Stimulated activated memory B cell treated with anti-CD40 and anti-IgM and Interleukin-4, amounts not matched to agents 10 μg/mL and 1 μg/mL and 100 μg/mL, for 72 hours (primary cell): Measurements from ENCODE around the gene TES.

Experiments used
- ATAC-seq: fragments of 150-1000 bp; cut with Tn5 transposase; 2 replicates; pipeline ENCODE4 v1.10.0; 2021
- H3K27ac Mint-ChIP-seq: one replicate; pipeline ENCODE4 v1.8.0; 2022; ENCODE audit warnings: mild to moderate bottlenecking, mixed read lengths
- H3K27me3 Mint-ChIP-seq: one replicate; pipeline ENCODE4 v1.8.0; 2022; ENCODE audit warnings: mixed read lengths
- H3K36me3 Mint-ChIP-seq: one replicate; pipeline ENCODE4 v1.8.0; 2022; ENCODE audit warnings: mixed read lengths
- H3K4me1 Mint-ChIP-seq: one replicate; pipeline ENCODE4 v1.8.0; 2022; ENCODE audit warnings: mixed read lengths
- H3K4me3 Mint-ChIP-seq: one replicate; pipeline ENCODE4 v1.8.0; 2022; ENCODE audit warnings: mild to moderate bottlenecking, moderate library complexity, mixed read lengths
- H3K9me3 Mint-ChIP-seq: one replicate; pipeline ENCODE4 v1.8.0; 2022; ENCODE audit warnings: mixed read lengths

Gene TES

DNA sequence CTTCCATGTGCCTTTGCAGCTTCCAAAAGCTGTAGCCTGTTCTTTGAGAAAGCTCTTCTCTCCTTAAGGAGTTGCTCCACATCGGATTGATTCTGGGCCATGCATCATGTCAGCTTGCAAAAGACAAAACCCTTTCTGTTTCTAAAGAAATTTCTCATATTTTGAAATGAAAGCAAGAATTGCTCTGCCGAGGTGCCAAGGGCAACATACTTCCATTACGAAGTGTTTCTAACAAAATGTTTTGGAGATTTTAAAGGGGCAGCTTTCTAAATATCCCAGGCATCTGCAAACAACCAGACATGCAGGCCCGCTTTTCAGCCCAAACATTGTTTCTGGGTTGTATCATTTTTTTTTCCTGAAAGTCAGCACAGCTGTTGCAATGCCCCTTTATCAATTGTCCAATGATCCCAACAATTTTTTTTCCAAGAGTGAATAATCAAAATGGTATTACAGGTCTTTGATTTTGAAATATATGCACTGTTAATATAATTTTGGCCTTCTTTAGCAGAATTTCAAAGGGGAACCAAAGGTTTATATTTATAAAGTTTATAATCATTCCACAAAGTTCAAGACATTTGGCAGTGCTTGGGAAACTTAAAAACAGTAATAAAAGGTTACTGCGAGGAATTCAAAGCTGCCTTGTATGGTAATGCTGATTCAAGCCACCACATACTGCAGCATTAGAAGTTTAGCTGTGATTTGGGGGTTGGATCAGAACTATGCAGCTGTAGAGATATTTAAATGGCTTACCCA, 61.0 kb downstream of the TES start:
- H3K9me3 Mint-ChIP-seq: no peaks in the 10 kb centered on the region
- no peak for ATAC-seq
- H3K27me3 Mint-ChIP-seq: peaks cover 17% of the 10 kb centered on the region
- H3K27ac Mint-ChIP-seq: no peak overlapping the region
- H3K36me3 Mint-ChIP-seq: no peaks in the 10 kb centered on the region
- H3K4me3 Mint-ChIP-seq: no peak overlapping the region
- no peaks in the 10 kb centered on the region for H3K4me1 Mint-ChIP-seq

DNA sequence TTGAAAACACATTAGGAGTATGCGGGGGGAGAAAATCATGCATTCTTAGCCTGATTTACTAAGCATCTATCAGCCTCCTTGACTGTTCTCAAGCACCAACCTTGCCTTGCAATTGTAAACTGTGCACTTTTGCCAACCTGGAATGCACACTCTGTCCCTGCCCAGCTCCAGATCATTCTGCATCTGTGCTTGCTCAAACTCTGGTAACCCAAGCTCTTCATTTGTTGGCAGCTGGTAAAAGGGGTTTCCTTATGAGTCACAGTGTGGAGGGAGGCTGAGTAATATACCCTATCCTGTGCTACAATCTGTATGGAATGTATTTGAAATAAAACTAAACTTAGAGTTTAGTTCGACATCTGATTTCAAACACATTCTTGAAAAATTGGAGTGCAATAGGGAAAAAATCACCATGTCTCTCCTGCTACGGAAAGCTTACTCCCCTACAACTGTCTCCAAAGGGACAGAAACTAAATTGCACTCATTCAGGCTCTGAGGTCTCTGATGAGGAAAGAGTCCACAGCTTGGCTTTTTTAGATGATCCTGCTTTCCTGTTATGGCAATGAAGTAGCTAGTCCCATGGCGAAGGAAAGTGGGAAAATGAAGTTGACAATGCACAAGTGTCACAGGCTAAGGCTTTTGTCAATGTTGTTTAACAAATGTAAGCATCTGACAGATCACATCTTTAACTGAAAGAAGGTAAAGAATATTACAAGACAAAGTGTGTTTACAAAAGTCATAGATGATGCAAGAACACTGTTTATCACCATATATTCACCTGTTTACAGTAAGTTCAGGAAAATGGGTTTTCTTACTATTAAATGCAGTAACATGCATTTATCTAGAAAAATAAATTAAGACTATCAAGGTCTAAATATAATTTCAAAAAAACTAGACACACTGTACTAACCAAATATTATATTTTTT, 61.9 kb downstream of the TES start:
- no peak overlapping the region for H3K27ac Mint-ChIP-seq
- no peaks in the 10 kb centered on the region for H3K4me1 Mint-ChIP-seq
- no peaks in the 10 kb centered on the region for H3K36me3 Mint-ChIP-seq
- peaks cover 10% of the 10 kb centered on the region for H3K27me3 Mint-ChIP-seq
- no peak overlapping the region for H3K4me3 Mint-ChIP-seq
- H3K9me3 Mint-ChIP-seq: no peaks in the 10 kb centered on the region
- no peak for ATAC-seq

DNA sequence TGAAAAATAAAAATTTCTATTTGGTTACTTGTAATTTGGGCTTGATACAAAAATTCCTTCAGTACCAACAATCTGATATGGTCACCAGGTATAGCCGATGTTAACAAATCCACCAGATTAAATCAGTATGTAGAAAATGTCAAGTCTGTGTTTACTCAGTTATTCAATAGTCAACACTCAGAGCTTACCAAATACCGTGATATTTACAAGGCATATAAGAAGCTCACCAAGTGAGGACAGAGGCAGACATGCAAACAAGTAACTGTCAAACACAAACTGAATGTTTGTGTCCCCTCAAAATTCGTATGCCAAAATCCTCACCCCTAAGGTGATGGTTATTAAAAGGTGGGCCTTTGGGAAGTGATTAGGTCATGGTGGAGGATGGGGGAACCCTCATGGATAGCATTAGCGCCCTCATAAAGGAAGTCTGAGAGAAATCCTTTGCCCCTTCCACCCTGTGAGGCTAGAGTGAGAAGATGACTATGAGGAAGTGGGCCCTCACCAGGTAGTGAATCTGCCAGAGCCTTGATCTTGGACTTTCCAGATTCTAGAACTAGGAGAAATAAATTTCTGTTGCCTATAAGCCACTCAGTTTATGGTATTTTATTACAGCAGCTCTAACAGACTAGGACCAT, 63.1 kb downstream of the TES start:
- ATAC-seq: no peak
- Mint-ChIP-seq H3K27ac (no peak overlapping the region), H3K9me3 (no peaks in the 10 kb centered on the region), H3K4me1 (no peaks in the 10 kb centered on the region), H3K27me3 (peaks cover 4% of the 10 kb centered on the region), H3K4me3 (no peak overlapping the region), H3K36me3 (no peaks in the 10 kb centered on the region)

DNA sequence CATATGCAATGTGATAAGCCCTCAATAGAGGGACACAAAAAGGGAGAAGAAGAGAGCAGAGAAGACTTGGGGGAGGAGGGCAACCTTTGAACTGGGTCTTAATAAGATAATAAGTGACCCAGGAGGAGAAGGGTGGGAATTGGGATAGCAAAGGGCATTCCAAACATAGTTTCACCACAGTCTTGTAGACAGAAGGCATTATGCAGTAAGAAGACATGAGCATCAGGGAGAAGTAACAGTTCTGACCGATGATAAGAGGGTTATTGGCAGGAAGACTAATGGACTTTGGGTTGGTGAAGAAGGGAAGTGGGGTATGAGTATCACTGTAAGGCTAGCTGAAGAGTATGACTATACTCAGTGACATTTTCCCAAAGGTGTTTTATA, 63.6 kb downstream of the TES start:
- no peaks in the 10 kb centered on the region for H3K9me3 Mint-ChIP-seq
- no peaks in the 10 kb centered on the region for H3K4me1 Mint-ChIP-seq
- H3K36me3 Mint-ChIP-seq: no peaks in the 10 kb centered on the region
- no peak overlapping the region for H3K4me3 Mint-ChIP-seq
- H3K27me3 Mint-ChIP-seq: no peaks in the 10 kb centered on the region
- no peak overlapping the region for H3K27ac Mint-ChIP-seq
- no peak for ATAC-seq

DNA sequence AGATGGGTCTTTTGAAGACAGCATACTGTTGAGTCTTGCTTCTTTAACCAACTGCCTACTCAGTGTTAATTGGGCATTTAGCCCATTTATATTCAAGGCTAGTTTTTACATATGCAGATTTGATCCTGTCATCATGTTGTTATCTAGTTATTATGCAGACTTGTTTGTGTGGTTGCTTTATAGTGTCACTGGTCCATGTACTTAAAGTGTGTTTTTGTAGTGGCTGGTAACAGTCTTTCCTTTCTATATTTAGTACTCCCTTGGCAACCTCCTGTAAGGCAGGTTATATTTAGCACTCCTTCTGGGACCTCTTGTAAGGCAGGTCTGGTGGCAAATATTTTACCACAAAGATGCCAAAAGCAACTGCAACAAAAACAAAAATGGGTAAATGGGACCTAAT, 66.7 kb downstream of the TES start:
- Mint-ChIP-seq H3K27ac (no peak overlapping the region), H3K4me1 (no peaks in the 10 kb centered on the region), H3K27me3 (no peaks in the 10 kb centered on the region), H3K9me3 (no peaks in the 10 kb centered on the region), H3K4me3 (no peak overlapping the region), H3K36me3 (no peaks in the 10 kb centered on the region)
- no peak for ATAC-seq

DNA sequence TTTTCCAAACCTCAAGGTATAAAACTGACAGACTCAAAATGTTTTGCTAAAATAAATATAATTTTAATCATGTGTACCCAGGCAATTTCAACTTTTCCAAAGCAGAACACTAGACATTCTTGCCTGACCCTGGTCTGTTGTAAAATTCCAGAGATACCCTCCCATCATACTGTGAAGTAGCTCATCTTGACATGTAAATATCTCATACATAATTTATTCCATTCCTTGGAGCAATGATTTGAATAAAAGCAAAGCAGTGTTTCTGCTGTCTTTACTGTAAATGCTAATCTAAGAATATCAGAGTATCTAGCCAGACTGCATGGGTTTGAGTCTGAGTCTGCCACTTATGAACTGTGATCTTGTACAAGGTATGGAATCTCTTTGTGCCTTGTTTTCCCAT, 68.9 kb downstream of the TES start:
- H3K4me1 Mint-ChIP-seq: no peaks in the 10 kb centered on the region
- H3K27ac Mint-ChIP-seq: no peak overlapping the region
- ATAC-seq: no peak
- H3K27me3 Mint-ChIP-seq: no peaks in the 10 kb centered on the region
- no peaks in the 10 kb centered on the region for H3K36me3 Mint-ChIP-seq
- no peak overlapping the region for H3K4me3 Mint-ChIP-seq
- H3K9me3 Mint-ChIP-seq: no peaks in the 10 kb centered on the region

DNA sequence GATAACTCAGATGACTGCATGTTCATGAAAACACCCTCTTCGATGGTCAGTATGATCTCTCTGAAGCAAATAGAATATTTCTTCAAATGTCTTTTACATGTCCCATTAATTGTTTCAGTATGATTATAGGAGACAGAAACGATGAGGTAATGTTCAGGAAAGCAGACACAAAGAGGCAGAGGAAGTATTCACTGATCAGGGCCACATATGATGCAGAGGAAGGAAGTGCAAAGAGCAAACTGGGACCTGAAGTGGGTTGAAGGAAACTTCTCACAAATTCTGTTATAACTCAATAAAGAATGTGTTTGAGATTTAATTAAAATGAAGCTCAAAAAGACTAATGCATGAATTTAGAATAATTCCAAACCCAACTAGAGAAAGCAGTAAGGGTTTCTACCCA, 70.5 kb downstream of the TES start:
- Mint-ChIP-seq H3K4me3 (no peak overlapping the region), H3K4me1 (no peaks in the 10 kb centered on the region), H3K27me3 (no peaks in the 10 kb centered on the region), H3K9me3 (no peaks in the 10 kb centered on the region), H3K27ac (no peak overlapping the region), H3K36me3 (no peaks in the 10 kb centered on the region)
- ATAC-seq: no peak

DNA sequence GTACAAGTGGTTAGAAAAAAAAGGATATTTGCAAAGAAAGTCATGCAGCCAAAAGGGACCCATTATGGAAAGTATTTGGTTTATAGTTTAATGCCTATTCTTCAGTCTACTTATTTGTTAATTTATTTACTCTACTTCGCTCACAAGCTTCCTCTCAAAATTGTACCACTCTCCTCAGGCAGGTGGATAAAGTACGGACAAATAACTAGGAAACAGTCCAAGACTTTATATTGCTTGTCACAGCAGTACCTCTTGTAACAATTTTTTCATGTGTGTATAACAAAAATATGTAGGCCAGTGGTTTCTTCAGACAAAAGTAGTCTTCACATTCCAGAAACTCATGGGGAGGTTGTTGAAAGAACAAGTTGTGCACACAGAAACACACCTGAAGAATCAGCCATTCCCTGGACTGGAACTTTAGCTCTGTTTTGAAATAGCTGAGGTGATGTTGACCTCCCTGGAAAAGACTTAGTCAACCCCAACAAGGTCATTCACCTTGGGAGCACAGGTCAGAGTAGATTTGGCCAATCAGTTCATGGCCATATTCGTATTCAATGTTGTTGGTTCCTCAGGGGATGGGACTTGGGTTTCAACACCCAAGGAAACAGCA, 73.4 kb downstream of the TES start:
- Mint-ChIP-seq H3K36me3 (no peaks in the 10 kb centered on the region), H3K27me3 (no peaks in the 10 kb centered on the region), H3K27ac (no peak overlapping the region), H3K9me3 (no peaks in the 10 kb centered on the region), H3K4me1 (no peaks in the 10 kb centered on the region), H3K4me3 (no peak overlapping the region)
- ATAC-seq: no peak

DNA sequence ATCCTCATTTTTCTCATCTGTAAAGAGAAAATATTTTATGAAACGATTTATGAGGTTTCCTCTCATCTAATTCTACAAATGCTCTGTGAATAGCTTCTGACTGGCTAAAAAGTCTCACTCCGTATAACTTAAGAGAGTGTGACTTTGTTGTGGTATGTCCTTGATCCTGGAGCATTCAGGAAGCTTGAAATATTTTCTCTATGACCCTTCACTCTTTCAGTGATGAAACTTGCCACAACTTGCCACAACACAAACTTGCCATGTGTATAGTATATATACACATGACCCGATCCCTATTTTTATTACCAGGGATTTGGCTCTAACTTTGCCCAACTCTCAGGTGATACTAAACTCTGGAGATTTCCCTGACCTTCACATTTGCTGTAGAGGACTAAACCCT, 74.1 kb downstream of the TES start:
- H3K9me3 Mint-ChIP-seq: no peaks in the 10 kb centered on the region
- no peaks in the 10 kb centered on the region for H3K27me3 Mint-ChIP-seq
- H3K4me1 Mint-ChIP-seq: no peaks in the 10 kb centered on the region
- no peak for ATAC-seq
- no peak overlapping the region for H3K27ac Mint-ChIP-seq
- no peaks in the 10 kb centered on the region for H3K36me3 Mint-ChIP-seq
- H3K4me3 Mint-ChIP-seq: no peak overlapping the region

DNA sequence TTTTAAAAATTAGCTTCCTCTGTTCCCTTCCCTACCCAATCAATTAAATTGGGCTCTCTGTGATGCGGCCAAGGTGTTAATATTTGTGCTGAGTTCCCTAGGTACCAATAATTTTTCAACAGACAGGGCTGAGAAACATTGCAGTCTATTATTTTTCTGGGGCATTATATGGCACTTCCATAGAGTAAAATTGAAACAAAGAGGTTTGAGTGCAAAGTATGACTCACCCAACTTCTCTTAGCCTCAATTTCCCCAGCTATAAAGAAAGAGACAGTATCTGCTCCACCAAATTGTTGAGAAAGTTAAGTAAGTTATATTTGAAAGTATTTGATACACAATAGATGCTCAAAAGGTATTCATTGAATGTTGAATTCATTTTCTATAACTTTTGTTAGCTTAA, 74.9 kb downstream of the TES start:
- Mint-ChIP-seq H3K4me1 (no peaks in the 10 kb centered on the region), H3K36me3 (no peaks in the 10 kb centered on the region), H3K27ac (no peak overlapping the region), H3K9me3 (no peaks in the 10 kb centered on the region), H3K27me3 (no peaks in the 10 kb centered on the region), H3K4me3 (no peak overlapping the region)
- ATAC-seq: no peak

DNA sequence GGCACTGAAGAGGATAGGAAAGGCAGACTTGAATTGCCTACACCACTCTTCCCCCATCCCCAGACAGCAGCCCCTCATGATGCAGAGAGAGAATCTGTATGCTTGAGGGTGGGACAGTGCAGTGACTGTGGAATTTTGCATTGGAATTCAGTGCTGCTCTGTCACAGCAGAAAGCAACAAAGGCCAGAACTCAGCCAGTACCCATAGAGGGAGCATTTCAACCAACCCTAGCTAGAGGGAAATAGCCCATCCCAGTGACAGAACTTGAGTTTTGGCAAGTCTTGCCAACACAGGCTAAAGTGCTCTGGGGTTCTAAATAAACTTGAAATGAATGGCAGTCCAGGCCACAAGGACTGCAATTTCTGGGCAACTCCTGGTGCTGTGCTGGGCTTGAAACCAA, 80.4 kb downstream of the TES start:
- ATAC-seq: no peak
- Mint-ChIP-seq H3K4me3 (no peak overlapping the region), H3K36me3 (peaks cover 13% of the 10 kb centered on the region), H3K9me3 (peaks cover 18% of the 10 kb centered on the region), H3K4me1 (no peaks in the 10 kb centered on the region), H3K27ac (no peak overlapping the region), H3K27me3 (peaks cover 49% of the 10 kb centered on the region)

DNA sequence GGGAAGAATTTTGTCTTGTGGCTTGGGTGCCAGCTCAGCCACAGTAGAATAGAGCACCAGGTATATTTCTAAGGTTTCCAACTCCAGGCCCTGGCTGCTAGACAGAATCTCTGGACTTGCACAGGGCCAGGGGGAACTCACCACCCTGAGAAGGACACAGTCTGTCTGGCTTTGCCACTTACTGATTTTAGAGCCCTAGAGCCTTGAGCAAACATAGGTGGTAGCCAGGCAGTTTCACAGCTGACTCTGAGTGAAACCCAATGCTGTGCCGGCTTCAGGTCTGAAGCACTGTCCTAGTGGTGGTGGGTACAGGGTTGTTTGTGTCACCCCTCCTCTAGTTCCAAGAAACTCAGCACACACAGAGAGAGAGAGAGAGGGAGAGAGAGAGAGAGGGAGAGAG, 81.6 kb downstream of the TES start:
- ATAC-seq: no peak
- H3K27me3 Mint-ChIP-seq: peaks cover 50% of the 10 kb centered on the region

DNA sequence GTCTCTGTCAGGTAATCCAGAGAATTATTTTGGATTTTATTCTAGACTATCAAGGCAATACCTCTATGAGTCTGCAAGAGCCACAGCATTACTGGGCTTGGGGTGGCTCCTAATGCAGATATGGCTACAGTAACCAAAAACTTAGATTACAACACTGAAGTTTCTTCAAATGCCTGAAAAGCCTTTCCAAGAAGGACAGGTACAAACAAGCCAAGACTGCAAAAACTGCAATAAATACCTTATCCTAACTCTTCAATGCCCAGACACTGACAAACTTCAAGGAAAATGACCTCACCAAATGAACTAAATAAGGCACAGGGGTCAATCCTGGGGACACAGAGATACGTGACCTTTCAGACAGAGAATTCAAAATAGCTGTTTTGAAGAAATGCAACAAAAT, 82.0 kb downstream of the TES start:
- Mint-ChIP-seq H3K27me3 (peaks cover 50% of the 10 kb centered on the region), H3K4me1 (no peaks in the 10 kb centered on the region), H3K27ac (no peak overlapping the region), H3K9me3 (peaks cover 24% of the 10 kb centered on the region), H3K36me3 (peaks cover 13% of the 10 kb centered on the region), H3K4me3 (no peak overlapping the region)
- ATAC-seq: no peak

More for the DNA sequence above, 81.6 kb downstream of the TES start:
- Mint-ChIP-seq H3K9me3 (peaks cover 24% of the 10 kb centered on the region), H3K4me3 (no peak overlapping the region), H3K27ac (no peak overlapping the region), H3K4me1 (no peaks in the 10 kb centered on the region), H3K36me3 (peaks cover 13% of the 10 kb centered on the region)

DNA sequence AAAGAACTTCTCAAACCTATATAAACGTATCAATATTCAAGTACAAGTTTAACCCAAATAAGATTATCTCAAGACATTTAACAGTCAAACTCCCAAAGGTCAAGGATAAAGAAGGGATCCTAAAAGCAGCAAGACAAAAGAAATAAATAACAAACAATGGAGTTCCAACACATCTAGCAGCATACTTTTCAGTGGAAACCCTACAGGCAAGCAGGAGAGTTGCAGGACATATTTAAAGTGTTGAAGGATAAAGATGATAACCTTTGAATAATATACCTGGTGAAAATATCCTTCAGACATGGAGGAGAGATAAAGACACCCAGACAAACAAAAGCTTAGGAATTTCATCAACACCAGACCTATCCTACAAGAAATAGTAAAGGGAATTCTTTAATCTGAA, 82.8 kb downstream of the TES start:
- H3K27ac Mint-ChIP-seq: no peak overlapping the region

DNA sequence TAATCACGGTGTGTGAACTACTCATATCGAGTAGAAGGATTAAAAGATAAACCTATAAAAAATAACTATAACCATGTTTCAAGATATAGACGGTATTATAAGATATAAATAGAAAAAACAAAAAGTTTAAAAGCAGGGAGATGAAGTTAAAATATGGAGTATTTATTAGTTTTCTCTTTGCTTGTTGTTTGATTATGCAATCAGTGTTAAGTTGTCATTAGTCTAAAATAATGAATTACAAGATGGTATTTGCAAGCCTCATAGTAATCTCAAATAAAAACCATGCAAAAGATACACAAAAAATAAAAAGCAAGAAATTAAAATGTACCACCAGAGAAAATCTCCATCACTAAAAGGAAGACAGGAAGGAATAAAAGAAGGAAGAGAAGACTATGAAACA, 83.3 kb downstream of the TES start:
- peaks cover 13% of the 10 kb centered on the region for H3K36me3 Mint-ChIP-seq
- H3K27ac Mint-ChIP-seq: no peak overlapping the region
- H3K9me3 Mint-ChIP-seq: peaks cover 28% of the 10 kb centered on the region
- H3K4me3 Mint-ChIP-seq: no peak overlapping the region
- H3K4me1 Mint-ChIP-seq: no peaks in the 10 kb centered on the region
- H3K27me3 Mint-ChIP-seq: peaks cover 50% of the 10 kb centered on the region
- ATAC-seq: no peak

More for the DNA sequence above, 82.8 kb downstream of the TES start:
- Mint-ChIP-seq H3K4me3 (no peak overlapping the region), H3K27me3 (peaks cover 50% of the 10 kb centered on the region), H3K36me3 (peaks cover 13% of the 10 kb centered on the region), H3K4me1 (no peaks in the 10 kb centered on the region), H3K9me3 (peaks cover 24% of the 10 kb centered on the region)
- no peak for ATAC-seq
